GM12801 (cell line): ENCODE measurements around the gene FAM170A.

Experiments
- CTCF ChIP-seq: IDR thresholded peaks from one replicate; pipeline ENCODE4 v1.5.1; 2011; ENCODE audit warnings: control low read depth; ENCODE audit not compliant: insufficient read length; ENCODE audit errors: extremely low read depth

The FAM170A gene

DNA sequence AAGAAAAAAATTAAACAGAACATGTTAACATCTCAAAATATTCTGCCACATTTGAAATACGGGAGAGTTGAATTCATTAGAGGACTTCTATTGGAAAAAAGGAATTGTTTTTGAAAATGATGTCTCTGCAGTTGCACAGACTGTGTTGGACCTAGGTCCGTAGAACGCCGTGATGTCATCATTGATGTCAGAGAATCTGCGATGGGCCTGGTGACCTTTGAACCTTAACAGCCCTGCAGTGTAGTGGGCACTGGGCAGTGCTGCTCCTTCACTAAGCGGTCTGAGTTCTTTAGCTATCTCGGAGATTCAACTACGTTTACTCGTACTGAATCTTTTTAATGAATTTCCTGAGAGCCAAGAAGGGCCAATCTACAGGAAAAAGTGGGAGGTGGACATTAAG, at the start of gene FAM170A:
Gene FAM170A (plus strand): TSS at position 220 of the 400 bp plus-strand sequence. CDS start 211 bp downstream, outside the sequence.
- no peak for TF ChIP-seq CTCF

GRCh38 chr5:119582987-119583386, 46.4 kb upstream of the FAM170A start:
- no peak for TF ChIP-seq CTCF

DNA sequence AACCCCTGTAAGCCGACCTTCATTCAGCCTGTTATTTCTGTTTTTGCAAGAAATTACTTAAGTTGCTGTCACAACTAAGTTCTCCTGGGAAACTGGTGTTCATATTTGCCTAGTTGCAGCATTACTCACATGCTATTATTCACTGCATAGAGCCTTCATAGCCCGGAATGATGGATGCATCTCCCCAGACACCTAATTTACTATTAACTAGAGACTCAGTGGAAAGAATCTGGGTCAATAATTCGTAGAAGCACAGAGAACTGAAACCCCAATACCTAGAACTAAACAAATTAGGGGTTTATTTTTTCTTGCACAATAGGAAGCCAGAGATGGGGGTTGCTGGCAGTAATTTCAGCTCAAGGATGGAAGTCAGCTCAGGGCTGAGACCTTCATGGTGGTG, 45.7 kb upstream of the FAM170A start:
- no peak for TF ChIP-seq CTCF

DNA sequence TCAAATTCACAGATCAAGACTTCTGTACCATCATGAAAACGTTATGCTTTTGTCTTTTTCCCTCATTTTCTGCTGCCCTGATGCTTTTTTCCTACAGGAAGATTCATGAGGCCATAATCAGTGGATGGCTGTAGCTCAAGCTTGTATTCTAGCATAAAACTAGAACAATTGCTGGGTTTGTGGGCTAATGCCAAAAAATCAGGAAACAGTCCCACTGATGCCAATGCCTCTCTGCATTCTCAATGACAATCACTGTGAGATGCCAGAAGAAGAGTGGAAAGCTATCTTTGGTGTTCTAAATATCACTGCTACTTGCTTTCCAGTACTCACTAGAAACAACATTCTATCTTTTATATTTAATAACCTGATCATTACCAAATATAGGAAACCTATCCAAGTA, 33.3 kb upstream of the FAM170A start:
- TF ChIP-seq CTCF, result no peak

- no peak for TF ChIP-seq CTCF
Observed at GRCh38 chr5:119597728-119598298, 31.5 kb upstream of the FAM170A start.

DNA sequence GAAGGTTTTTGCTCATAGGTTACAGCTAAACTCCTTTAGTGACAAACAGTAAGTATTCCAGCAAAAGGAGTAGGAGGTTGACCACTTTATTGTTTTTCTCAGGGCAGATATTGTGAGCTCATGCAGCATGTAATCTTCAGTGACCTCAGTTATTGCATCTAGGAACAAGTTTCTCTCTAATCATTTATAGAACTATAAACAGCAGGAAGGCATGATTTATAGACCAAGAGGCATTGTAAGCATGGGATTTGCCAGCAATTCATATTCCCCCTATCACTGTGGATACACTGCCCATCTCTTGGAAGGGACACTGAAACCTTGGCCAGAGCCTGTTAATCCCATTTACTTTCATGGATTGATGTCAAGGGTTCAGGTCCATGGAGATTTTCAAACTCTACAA, 15.4 kb upstream of the FAM170A start:
- no peak for TF ChIP-seq CTCF

GRCh38 chr5:119614838-119615237, 14.5 kb upstream of the FAM170A start:
- no peak for TF ChIP-seq CTCF
